Heart left ventricle (tissue), 13 donors: ENCODE data around the gene GABBR2.

Experiments
- POLR2A ChIP-seq, 2 donors: fragments of 450-650 bp; IDR thresholded peaks; one replicate each; pipeline ENCODE4 v1.6.1; 2017; ENCODE audit warnings: antibody characterized with exemption in 2 of 2, mild to moderate bottlenecking in 2 of 2, moderate library complexity in 2 of 2
- TF ChIP-seq, protein P1 (sequence below), 12 donors: fragments of 200-600 bp; sonication (generic) in 4 of 12; IDR thresholded peaks; one replicate each; pipeline versions ENCODE4 v1.5.0 to v1.8.0; 2018 to 2022; ENCODE audit warnings: antibody characterized with exemption in 12 of 12, mild to moderate bottlenecking in 5 of 12
- donor health status: ischemic (EF 13 %, LVEDD 7.1; RV severe dilation, severe dysfunction).
- donor health status: DM: no; HTN: yes; CAD: no.
- donor health status: DM: no; HTN: no; CAD: no.
- donor health status: ischemic (EF 25% LVEDD 6.9; RV normal size, moderate dysfunction).
- donor health status: ischemic (EF 25% LVEDD 5.7; RV mildly dilated, moderate dysfunction).
- donor health status: ischemic (EF 35%, LVEDD 5.7; RV mildly dilated, moderate dysfunction).
- donor health status: nonischemic (EF 11% LVEDD 7.7; RV severe dilation, severe dysfunction).
- donor health status: DM: yes; HTN: yes; CAD: no.
- donor health status: PGD.
- donor health status: ischemic (EF 29% LVEDD 5.4; RV normal size, mild dysfunction).
- donor health status: nonischemic (EF 23%, LVEDD 6.1; RV moderate dilation, normal function).

- TF ChIP-seq, protein P1, sequence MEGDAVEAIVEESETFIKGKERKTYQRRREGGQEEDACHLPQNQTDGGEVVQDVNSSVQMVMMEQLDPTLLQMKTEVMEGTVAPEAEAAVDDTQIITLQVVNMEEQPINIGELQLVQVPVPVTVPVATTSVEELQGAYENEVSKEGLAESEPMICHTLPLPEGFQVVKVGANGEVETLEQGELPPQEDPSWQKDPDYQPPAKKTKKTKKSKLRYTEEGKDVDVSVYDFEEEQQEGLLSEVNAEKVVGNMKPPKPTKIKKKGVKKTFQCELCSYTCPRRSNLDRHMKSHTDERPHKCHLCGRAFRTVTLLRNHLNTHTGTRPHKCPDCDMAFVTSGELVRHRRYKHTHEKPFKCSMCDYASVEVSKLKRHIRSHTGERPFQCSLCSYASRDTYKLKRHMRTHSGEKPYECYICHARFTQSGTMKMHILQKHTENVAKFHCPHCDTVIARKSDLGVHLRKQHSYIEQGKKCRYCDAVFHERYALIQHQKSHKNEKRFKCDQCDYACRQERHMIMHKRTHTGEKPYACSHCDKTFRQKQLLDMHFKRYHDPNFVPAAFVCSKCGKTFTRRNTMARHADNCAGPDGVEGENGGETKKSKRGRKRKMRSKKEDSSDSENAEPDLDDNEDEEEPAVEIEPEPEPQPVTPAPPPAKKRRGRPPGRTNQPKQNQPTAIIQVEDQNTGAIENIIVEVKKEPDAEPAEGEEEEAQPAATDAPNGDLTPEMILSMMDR (IDR thresholded peaks at IDR 0.05) = no peak
- no peak for TF ChIP-seq POLR2A (IDR thresholded peaks at IDR 0.05)
These were observed 385.0 kb downstream of the GABBR2 start for GRCh38 chr9:98323831-98324135.
